Natural killer cell (primary cell): ENCODE data around the gene BHLHE40. TPM values are rescaled to one million over a fixed set of nuclear protein-coding genes. Genes with fewer than 3 reads are reported as not detected.
"Not testable (repeated sequence)": the region's sequence is repeated elsewhere in the genome, so short reads cannot be mapped to it uniquely, and the experiment has no call there.

Experiments used
- ATAC-seq, 3 donors: fragments of 150-1000 bp in 2 of 3; fragments of 200-7000 bp in 1 of 3; cut with Tn5 transposase; 1 replicate in 1 of 3; 2 replicates in 2 of 3; pipeline ENCODE4 v1.10.0; 2021; ENCODE audit warnings: mild to moderate bottlenecking in 2 of 3, moderate library complexity in 2 of 3
- DNase-seq, 2 donors: peaks; one replicate each; pipeline versions ENCODE4 v3.0.0 to v3.0.0-alpha.2; 2013 to 2021; ENCODE audit warnings: mixed read lengths in 1 of 2
- H3K27ac ChIP-seq: one replicate; pipeline ENCODE4 v1.5.1; 2013; ENCODE audit warnings: mild to moderate bottlenecking, low read length
- H3K27me3 ChIP-seq: one replicate; pipeline ENCODE4 v1.6.1; 2013; ENCODE audit warnings: low read length; ENCODE audit not compliant: control insufficient read depth, insufficient read depth
- H3K36me3 ChIP-seq: one replicate; pipeline ENCODE4 v1.6.1; 2013; ENCODE audit warnings: low read length; ENCODE audit not compliant: control insufficient read depth, insufficient read depth
- H3K4me1 ChIP-seq: one replicate; pipeline ENCODE4 v1.6.1; 2013; ENCODE audit warnings: low read length; ENCODE audit not compliant: control insufficient read depth, insufficient read depth
- H3K4me3 ChIP-seq: one replicate; pipeline ENCODE4 v1.5.1; 2013; ENCODE audit warnings: low read length
- H3K9me3 ChIP-seq: one replicate; pipeline ENCODE4 v1.6.1; 2013; ENCODE audit warnings: low read length; ENCODE audit not compliant: control insufficient read depth, insufficient read depth
- H3K27ac Mint-ChIP-seq, 2 donors: one replicate each; pipeline ENCODE4 v1.8.0; 2022; ENCODE audit warnings: mild to moderate bottlenecking in 2 of 2, mixed read lengths in 2 of 2, moderate library complexity in 1 of 2
- H3K27me3 Mint-ChIP-seq, 2 donors: one replicate each; pipeline ENCODE4 v1.8.0; 2022; ENCODE audit warnings: low read depth in 2 of 2, mixed read lengths in 2 of 2
- H3K36me3 Mint-ChIP-seq: one replicate; pipeline ENCODE4 v1.8.0; 2022; ENCODE audit warnings: mixed read lengths
- H3K4me1 Mint-ChIP-seq, 2 donors: one replicate each; pipeline ENCODE4 v1.8.0; 2022; ENCODE audit warnings: mixed read lengths in 2 of 2
- H3K4me3 Mint-ChIP-seq: one replicate; pipeline ENCODE4 v1.8.0; 2022; ENCODE audit warnings: mild to moderate bottlenecking, moderate library complexity, mixed read lengths
- H3K9me3 Mint-ChIP-seq, 2 donors: one replicate each; pipeline ENCODE4 v1.8.0; 2022; ENCODE audit warnings: mixed read lengths in 2 of 2
- WGBS: methylation state at CpG from one replicate; pipeline ENCODE4 v1.1.7; 2013; ENCODE audit warnings: missing lambda C conversion rate; ENCODE audit not compliant: insufficient coverage; 5-methylcytosine and 5-hydroxymethylcytosine counted together
- intact Hi-C: fragments of 100-400 bp; cut with micrococcal nuclease; formaldehyde crosslinking; loops from one replicate; pipeline ENCODE4 v1.14.2; 2022
- total RNA-seq, 4 donors: library from RNA; stranded (reverse); fragments of 120-200 nt in 1 of 4; gene quantifications; one replicate each; pipeline versions ENCODE4 v1.2.3 to v1.2.4, GENCODE V29; 2013 to 2022
- TF ChIP-seq, protein P1 (sequence below): fragments of 200-600 bp; IDR thresholded peaks from one replicate; pipeline ENCODE4 v1.8.0; 2022; ENCODE audit warnings: antibody characterized with exemption

The BHLHE40 gene
- total RNA-seq, 3 donors from 2014 or later (not counting 1 experiment from before 2014, with no cell fraction given) = 512 to 725 (median 719) TPM

- H3K9me3 ChIP-seq = peaks cover 2% of the 10 kb centered on the region
- no peak for DNase-seq
- peaks cover 0 to 3% of the 10 kb centered on the region in 2 donors for H3K9me3 Mint-ChIP-seq
- H3K27ac ChIP-seq = no peak overlapping the region
- H3K4me1 ChIP-seq = no peaks in the 10 kb centered on the region
- H3K36me3 Mint-ChIP-seq = no peaks in the 10 kb centered on the region
- H3K27me3 ChIP-seq = no peaks in the 10 kb centered on the region
- ATAC-seq = no peak
- H3K4me3 ChIP-seq = no peak overlapping the region
- 89% methylated on average over 3 of the region's 3 CpGs for WGBS
- no peak overlapping the region for H3K4me3 Mint-ChIP-seq
- TF ChIP-seq, protein P1, sequence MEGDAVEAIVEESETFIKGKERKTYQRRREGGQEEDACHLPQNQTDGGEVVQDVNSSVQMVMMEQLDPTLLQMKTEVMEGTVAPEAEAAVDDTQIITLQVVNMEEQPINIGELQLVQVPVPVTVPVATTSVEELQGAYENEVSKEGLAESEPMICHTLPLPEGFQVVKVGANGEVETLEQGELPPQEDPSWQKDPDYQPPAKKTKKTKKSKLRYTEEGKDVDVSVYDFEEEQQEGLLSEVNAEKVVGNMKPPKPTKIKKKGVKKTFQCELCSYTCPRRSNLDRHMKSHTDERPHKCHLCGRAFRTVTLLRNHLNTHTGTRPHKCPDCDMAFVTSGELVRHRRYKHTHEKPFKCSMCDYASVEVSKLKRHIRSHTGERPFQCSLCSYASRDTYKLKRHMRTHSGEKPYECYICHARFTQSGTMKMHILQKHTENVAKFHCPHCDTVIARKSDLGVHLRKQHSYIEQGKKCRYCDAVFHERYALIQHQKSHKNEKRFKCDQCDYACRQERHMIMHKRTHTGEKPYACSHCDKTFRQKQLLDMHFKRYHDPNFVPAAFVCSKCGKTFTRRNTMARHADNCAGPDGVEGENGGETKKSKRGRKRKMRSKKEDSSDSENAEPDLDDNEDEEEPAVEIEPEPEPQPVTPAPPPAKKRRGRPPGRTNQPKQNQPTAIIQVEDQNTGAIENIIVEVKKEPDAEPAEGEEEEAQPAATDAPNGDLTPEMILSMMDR = no peak
- H3K4me1 Mint-ChIP-seq = no peaks in the 10 kb centered on the region
- no peaks in the 10 kb centered on the region for H3K27me3 Mint-ChIP-seq
- H3K36me3 ChIP-seq = no peaks in the 10 kb centered on the region
- intact Hi-C loops = no loop called here
- H3K27ac Mint-ChIP-seq = no peak overlapping the region
Measured at GRCh38 chr3:4957978-4958377, 21.3 kb upstream of the BHLHE40 start.

DNA sequence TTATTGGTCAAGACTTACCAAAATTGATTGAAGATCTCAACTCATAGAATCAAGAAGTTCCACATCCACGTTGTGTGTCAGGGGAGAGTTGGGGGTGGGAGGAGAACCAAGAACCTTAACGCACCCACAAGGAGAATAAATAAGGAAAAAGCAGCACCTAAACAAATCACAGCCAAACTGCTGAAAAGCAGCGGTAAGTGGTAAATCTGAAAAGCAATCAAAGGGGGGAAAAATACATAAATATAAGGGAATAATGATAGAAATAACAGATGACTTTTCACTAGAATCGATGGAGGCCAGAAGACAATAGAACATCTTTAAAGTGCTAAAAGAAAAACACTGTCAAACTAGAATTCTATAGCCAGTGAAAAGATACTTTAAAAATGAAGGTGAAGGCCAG is 20.1 kb upstream of the BHLHE40 start:
- H3K27ac ChIP-seq = no peak overlapping the region
- TF ChIP-seq, protein P1 = no peak
- H3K9me3 Mint-ChIP-seq = peaks cover 0 to 3% of the 10 kb centered on the region in 2 donors
- 100% methylated on average over 2 of the region's 4 CpGs for WGBS
- H3K4me1 Mint-ChIP-seq = peaks cover 5 to 6% of the 10 kb centered on the region in 2 donors
- DNase-seq (no peak), ATAC-seq (no peak)
- H3K36me3 Mint-ChIP-seq = no peaks in the 10 kb centered on the region
- no peak overlapping the region for H3K4me3 ChIP-seq
- H3K27me3 Mint-ChIP-seq = no peaks in the 10 kb centered on the region
- intact Hi-C loops = no loop called here
- H3K4me3 Mint-ChIP-seq = no peak overlapping the region
- H3K4me1 ChIP-seq = no peaks in the 10 kb centered on the region
- peaks cover 2% of the 10 kb centered on the region for H3K9me3 ChIP-seq
- no peaks in the 10 kb centered on the region for H3K36me3 ChIP-seq
- no peaks in the 10 kb centered on the region for H3K27me3 ChIP-seq
- no peak overlapping the region for H3K27ac Mint-ChIP-seq

- H3K9me3 ChIP-seq, H3K27me3 Mint-ChIP-seq, ATAC-seq, H3K27ac Mint-ChIP-seq, H3K4me3 ChIP-seq, DNase-seq, H3K36me3 Mint-ChIP-seq, H3K36me3 ChIP-seq, H3K4me3 Mint-ChIP-seq, H3K27ac ChIP-seq, H3K27me3 ChIP-seq, intact Hi-C loops, H3K9me3 Mint-ChIP-seq: not testable (repeated sequence)
- WGBS = 90% methylated on average over 2 of the region's 2 CpGs
- peaks cover 11% of the 10 kb centered on the region for H3K4me1 ChIP-seq
- H3K4me1 Mint-ChIP-seq = peaks cover 19 to 25% of the 10 kb centered on the region in 2 donors
Measured at GRCh38 chr3:4961865-4962264, 17.4 kb upstream of the BHLHE40 start.

GRCh38 chr3:4963669-4964570 is 15.3 kb upstream of the BHLHE40 start:
- H3K27ac ChIP-seq = no peak overlapping the region
- peak overlapping the region in 1 of 2 donors; percentile 64 for H3K27ac Mint-ChIP-seq
- no peak for DNase-seq
- no peaks in the 10 kb centered on the region for H3K36me3 ChIP-seq
- H3K27me3 ChIP-seq = no peaks in the 10 kb centered on the region
- peaks cover 11% of the 10 kb centered on the region for H3K4me1 ChIP-seq
- H3K4me3 Mint-ChIP-seq = no peak overlapping the region
- no peak overlapping the region for H3K4me3 ChIP-seq
- ATAC-seq = no peak
- 100% methylated on average over 1 of the region's 1 CpG for WGBS
- TF ChIP-seq, protein P1 = no peak
- H3K4me1 Mint-ChIP-seq = peaks cover 28 to 33% of the 10 kb centered on the region in 2 donors
- H3K9me3 ChIP-seq = peaks cover 10% of the 10 kb centered on the region
- H3K36me3 Mint-ChIP-seq = peaks cover 26% of the 10 kb centered on the region
- H3K9me3 Mint-ChIP-seq = peaks cover 9 to 17% of the 10 kb centered on the region in 2 donors
- H3K27me3 Mint-ChIP-seq = no peaks in the 10 kb centered on the region
- intact Hi-C loops = no loop called here

- WGBS = 58% methylated on average over 5 of the region's 5 CpGs
- Mint-ChIP-seq H3K27ac (peak overlapping the region; percentile 15 to 70), H3K9me3 (peaks cover 9 to 17% of the 10 kb centered on the region in 2 donors), H3K4me1 (peaks cover 28 to 33% of the 10 kb centered on the region in 2 donors), H3K36me3 (peaks cover 36% of the 10 kb centered on the region), H3K4me3 (peak overlapping the region; percentile 58)
- peak; percentile 29 to 51 for DNase-seq
- H3K4me3 ChIP-seq, H3K36me3 ChIP-seq, H3K9me3 ChIP-seq, intact Hi-C loops, H3K27me3 Mint-ChIP-seq, H3K27me3 ChIP-seq: not testable (repeated sequence)
- peaks cover 11% of the 10 kb centered on the region for H3K4me1 ChIP-seq
- ATAC-seq = peak; percentile 49 to 67 (median 59)
- peak overlapping the region; percentile 19 for H3K27ac ChIP-seq
Measured at GRCh38 chr3:4966006-4966405, 13.2 kb upstream of the BHLHE40 start.

DNA sequence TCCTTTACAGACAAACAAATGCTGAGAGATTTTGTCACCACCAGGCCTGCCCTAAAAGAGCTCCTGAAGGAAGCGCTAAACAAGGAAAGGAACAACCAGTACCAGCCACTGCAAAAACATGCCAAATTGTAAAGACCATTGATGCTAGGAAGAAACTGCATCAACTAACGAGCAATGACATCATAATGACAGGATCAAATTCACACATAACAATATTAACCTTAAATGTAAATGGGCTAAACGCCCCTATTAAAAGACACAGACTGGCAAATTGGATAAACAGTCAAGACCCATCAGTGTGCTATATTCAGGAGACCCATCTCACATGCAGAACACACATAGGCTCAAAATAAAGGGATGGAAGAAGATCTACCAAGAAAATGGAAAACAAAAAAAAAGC is 11.6 kb upstream of the BHLHE40 start:
- H3K9me3 ChIP-seq, H3K36me3 ChIP-seq, H3K4me3 Mint-ChIP-seq, DNase-seq, H3K27ac ChIP-seq, H3K27me3 ChIP-seq, H3K27ac Mint-ChIP-seq, H3K4me3 ChIP-seq, ATAC-seq, H3K27me3 Mint-ChIP-seq, intact Hi-C loops: not testable (repeated sequence)
- WGBS = 95% methylated on average over 3 of the region's 3 CpGs
- H3K9me3 Mint-ChIP-seq = peaks cover 9 to 17% of the 10 kb centered on the region in 2 donors
- H3K4me1 ChIP-seq = peaks cover 11% of the 10 kb centered on the region
- H3K4me1 Mint-ChIP-seq = peaks cover 28 to 33% of the 10 kb centered on the region in 2 donors
- H3K36me3 Mint-ChIP-seq = peaks cover 36% of the 10 kb centered on the region
